Activated T-helper 1 cell treated with Interleukin-2 at 50 U/mL for 16 hours (primary cell): ENCODE data around the gene HPN.
"Not testable (repeated sequence)": the region's sequence is repeated elsewhere in the genome, so short reads cannot be mapped to it uniquely, and the experiment has no call there.

Experiments used
- DNase-seq: peaks from one replicate; pipeline ENCODE4 v3.0.0-alpha.2; 2020; ENCODE audit warnings: low read depth

Gene HPN

GRCh38 chr19:35027851-35028599 is 13.5 kb upstream of the HPN start:
- no peak for DNase-seq

GRCh38 chr19:35028600-35028885 is 13.0 kb upstream of the HPN start:
- not testable (repeated sequence) for DNase-seq

- DNase-seq = not testable (repeated sequence)
These were observed 12.2 kb upstream of the HPN start for GRCh38 chr19:35029275-35029736.

DNA sequence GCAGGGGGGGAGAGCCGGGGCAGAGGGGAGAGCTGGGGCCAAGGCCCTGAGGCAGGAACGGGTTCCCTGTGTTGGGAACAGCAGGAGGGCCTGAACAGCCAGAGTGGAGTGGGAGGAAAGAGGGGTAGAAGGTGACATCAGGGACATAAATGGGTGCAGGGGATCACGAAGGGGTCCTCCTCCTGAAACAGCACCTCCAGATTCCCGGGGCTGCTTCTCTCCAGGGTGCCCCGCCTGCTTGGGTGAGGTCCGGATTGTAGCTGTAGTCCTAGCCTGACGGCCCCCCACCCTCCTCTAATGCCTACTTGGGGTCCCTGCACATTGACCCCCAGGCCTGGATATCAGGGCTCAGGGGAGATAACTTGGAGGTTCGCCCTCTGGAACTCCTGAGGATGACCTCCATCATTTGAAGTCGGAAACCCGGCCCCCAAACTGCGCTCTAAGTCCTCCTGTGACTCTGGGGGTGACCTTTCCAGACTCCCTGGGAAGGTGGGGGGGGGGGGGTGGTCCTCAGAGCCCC is 11.7 kb upstream of the HPN start:
- DNase-seq = no peak

DNA sequence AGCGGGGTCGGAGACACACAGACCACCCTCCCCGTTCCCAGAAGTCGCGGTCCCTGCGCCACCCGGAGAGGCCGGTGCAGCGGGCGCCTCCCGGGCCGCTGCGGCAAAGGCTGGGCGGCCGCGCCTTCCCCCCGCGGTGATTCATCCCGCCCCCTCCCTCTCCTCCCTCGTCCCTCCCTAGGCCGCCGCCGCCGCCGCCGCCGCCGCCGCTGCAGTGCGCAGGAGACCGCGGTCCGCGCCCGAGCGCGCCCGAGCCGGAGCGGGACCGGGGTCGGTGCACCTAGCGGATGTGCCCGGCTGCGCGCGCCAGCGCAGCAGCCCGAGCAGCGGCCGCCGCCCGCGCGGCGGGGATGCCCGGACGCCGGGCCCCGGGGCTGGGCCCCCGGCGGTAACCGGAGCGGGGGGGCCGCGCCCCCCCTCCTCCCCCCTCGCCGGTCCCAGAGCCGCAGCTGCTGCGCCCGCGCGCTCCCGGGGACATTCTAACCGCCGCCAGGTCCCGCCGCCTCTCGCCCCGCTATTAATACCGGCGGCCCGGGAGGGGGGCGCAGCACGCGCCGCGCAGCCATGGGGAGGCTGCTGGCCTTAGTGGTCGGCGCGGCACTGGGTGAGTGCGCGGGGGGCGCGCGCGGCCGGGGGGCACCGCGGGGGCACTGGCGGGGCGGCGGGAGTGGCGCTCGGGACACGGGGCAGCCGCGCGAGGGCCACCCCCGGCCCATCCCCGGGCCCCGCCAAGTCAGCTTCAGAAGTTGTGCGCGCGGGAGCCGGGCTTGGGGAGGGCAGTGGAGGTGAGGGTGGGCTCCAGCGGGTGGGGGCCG is 11.1 kb upstream of the HPN start, which contains the start of gene SCN1B:
SCN1B (plus strand) TSS at position 214 of the 815 bp plus-strand sequence; CDS start at position 565, 351 bp downstream.
- DNase-seq = peak; percentile 52

- DNase-seq = no peak
These were observed 10.2 kb upstream of the HPN start for GRCh38 chr19:35031072-35031881.

GRCh38 chr19:35032356-35032865 is 9.1 kb upstream of the HPN start:
- no peak for DNase-seq

GRCh38 chr19:35033067-35034004 is 8.2 kb upstream of the HPN start:
- DNase-seq = no peak

GRCh38 chr19:35034005-35034502 is 7.5 kb upstream of the HPN start:
- DNase-seq = no peak

GRCh38 chr19:35034588-35035382 is 6.7 kb upstream of the HPN start:
- DNase-seq = no peak

- DNase-seq = no peak
These were observed 3.6 kb upstream of the HPN start for GRCh38 chr19:35037716-35038622.

DNA sequence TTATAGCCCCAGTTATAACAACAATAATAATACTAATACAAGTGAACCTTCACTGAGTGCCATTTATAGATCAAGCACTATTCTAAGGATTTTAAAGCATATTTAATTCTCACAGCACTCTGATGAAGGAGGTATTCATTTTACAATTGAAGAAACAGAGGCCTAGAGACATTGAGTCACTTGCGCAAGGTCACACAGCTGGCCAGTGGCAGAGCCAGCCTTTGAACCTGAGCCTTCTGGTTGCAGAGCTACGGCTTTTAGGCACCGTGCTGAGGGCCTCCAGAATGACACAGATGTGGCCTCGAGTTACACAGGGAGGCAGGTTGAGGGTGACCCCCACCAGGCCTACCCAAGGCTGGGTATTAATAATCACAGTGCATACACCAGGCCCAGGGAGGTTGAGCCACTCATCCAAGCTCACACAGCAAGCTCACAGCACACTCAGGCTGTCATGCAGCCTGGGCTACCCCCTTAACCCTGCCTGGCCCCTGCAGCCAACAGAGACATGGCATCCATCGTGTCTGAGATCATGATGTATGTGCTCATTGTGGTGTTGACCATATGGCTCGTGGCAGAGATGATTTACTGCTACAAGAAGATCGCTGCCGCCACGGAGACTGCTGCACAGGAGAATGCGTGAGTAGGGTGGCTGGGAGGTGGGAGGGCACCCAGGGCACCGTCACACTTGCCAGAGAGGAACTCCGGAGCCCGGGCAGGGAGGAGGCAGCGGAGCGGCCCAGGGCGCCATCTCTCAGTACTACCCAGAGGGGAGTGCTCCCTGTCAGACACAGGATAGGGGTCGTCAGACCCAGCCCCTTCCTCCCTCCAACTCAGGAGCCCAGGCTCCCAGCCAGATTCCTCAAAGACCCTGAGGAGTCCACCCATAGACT is 2.7 kb upstream of the HPN start:
- DNase-seq = no peak

- no peak for DNase-seq
These were observed 1.4 kb upstream of the HPN start for GRCh38 chr19:35039881-35040825.

GRCh38 chr19:35040826-35041547 is 534 bp upstream of the HPN start:
- DNase-seq = no peak

DNA sequence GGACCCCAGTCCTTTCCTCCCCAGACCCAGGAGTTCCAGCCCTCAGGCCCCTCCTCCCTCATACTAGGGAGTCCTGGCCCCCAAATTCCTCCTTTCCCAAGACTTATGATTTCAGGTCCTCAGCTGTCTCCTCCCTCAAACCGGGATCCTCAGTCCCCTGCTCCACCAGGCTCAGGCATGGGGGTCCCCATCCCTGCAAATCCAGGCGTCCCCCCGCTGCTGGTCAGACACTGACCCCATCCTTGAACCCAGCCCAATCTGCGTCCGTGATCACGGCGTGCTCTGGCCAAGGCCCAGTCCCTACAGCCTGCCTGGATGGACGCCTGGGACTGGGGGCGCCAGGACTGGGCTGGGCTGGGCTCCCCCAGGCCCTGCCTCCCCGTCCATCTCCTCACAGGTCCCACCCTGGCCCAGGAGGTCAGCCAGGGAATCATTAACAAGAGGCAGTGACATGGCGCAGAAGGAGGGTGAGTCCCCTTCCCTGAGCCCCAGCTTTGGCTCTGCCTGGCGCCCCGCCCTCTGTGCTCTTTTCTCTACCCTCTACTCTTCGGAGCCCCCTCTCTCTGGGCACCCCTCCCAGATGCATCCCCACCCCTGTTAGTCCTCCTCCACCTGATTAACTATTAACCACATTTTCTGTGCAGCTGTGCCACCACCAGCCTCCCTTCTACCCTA is 672 bp downstream of the HPN start:
- no peak for DNase-seq
